Posterior cingulate gyrus (tissue), 11 donors: ENCODE measurements around the gene ATL1.
"Not testable (repeated sequence)": the region's sequence is repeated elsewhere in the genome, so short reads cannot be mapped to it uniquely, and the experiment has no call there.

Experiments
- DNase-seq, 10 donors: peaks; one replicate each; pipeline versions ENCODE4 v3.0.0 to v3.0.0-alpha.2; 2020 to 2021; ENCODE audit warnings: mixed read lengths in 3 of 10
- intact Hi-C: fragments of 100-400 bp; cut with DNase I; formaldehyde crosslinking; loops from one replicate; pipeline ENCODE4 v1.15.1; 2023

The ATL1 gene

DNA sequence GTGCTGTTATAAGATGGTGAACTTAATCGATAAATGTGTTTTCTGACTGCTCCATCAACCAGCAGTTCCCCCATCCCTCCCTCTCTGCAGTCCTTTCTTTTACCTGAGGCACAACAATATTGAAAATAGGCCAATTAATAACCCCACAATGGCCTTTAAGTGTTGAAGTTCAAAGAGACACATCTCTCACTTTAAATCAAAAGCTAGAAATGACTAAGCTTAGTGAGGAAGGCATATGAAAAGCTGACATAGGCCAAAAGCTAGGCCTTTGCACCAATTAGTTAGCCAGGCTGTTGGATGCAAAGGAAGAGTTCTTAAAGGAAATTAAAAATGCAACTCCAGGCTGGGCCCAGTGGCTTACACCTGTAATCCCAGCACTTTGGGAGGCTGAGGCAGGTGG is 64.5 kb downstream of the ATL1 start:
- no peak for DNase-seq
- intact Hi-C loops, result loop anchor here (5.0 kb wide), 1 partner anchor 88 kb away; no protein-coding TSS in a partner anchor

DNA sequence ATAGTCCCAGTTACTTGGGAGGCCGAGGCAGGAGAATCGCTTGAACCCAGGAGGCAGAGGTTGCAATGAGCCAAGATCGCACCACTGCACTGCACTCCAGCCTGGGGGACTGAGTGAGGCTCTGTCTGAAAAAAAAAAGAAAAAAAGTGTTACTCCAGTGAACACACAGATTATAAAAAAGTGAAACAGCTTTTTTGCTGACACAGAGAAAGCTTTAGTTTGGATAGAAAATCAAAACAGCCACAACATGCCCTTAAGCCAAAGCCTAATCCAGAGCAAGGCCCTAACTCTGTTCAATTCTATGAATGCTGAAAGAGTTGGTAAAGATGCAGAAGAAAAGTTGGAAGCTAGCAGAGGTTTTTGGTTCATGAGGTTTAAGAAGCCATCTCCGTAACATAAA is 65.0 kb downstream of the ATL1 start:
- intact Hi-C loops, result loop anchor here (5.0 kb wide), 1 partner anchor 87 kb away; no protein-coding TSS in a partner anchor
- DNase-seq, result not testable (repeated sequence)

DNA sequence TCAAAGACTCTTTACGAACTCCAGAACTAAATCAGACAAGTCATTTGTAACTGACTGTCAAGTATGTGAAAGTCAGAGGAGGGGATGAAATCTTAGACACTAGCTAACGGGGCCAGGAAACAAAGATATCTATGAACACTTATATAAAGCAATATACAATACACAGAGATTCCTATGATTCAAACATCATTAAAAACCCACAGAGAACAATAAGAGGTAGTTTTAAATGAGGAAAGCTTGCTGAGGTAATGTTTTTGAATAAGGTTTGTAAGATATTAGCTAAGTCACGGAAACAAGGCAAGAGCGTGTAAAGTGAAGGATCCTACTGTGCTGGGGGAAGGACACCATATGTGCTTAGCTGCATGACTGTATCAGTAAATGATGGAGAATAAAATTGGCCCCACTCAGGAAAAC is 71.5 kb downstream of the ATL1 start:
- intact Hi-C loops, result no loop called here

DNA sequence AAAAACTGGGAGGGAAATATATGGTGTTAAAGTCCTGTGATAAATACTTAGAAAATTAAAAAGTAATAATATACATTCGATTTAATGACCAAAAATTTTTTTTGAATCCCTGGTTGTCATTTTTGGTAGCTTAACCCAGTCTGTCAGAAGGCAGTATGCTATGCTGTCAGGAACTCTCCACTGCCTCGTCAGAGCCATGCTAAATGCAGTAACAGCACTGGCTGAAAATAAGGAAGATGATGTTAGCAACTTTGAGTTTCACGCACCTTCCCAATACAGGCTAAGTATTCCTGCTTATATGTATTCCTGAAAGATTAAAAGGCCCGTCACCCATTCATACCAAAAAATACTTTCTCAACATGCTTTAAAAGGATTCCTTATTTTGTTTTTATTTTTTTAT is 74.0 kb downstream of the ATL1 start:
- no peak for DNase-seq
- intact Hi-C loops, result no loop called here

More for the DNA sequence above, 71.5 kb downstream of the ATL1 start:
- DNase-seq, result no peak

DNA sequence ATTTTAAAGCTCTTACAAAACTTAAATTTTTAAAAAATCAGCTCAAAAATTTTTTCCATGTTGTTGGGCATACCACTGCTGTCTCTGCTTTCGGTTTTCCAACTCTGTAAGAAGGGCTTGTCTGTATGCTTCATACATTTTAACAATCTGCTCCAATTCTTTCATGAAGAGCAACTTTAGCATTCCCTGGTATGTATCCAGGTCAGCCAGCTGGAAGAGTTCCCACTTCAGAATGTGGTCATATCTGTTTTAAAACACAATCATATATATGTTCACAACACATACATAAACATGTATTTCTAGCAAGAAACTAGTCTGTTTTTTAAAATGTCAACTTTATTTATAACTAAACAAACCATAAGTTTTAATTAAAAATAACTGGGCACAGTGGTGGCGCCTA is 75.2 kb downstream of the ATL1 start:
- DNase-seq, result no peak
- intact Hi-C loops, result no loop called here

DNA sequence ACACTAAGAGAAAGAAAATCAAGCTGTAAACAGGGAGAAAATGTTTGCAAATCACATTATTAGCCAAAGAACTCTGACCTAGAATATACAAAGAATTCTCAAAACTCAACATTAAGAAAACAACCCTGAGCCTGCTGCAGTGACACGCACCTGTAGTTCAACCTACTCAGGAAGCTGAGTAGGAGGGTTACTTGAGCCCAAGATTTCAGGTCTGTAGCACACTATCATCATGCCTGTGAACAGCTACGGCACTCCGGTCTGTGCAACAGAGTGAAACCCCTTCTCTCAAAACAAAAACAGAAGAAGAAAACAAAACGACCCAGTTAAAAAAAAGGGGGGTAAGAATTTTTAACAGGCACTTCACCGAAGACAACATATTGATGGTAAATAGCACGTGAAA is 87.3 kb downstream of the ATL1 start:
- DNase-seq, result no peak
- intact Hi-C loops, result no loop called here

DNA sequence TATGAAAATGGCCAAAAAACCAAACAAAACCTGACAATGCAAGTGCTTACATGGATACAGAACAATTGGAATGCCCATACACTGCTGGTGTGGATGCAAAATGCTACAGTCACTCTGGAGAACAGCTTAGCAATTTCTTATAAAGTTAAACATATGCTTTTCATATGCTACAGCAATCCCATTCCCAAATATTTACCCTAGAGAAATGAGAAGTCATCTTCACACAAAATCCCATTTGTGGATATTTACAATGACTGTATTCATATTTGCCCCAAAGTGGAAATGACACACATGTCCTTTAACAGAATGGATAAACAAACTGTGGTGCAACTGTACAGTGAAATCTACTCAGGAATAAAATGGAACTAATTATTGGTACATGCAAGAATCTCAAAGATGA is 87.8 kb downstream of the ATL1 start:
- intact Hi-C loops, result no loop called here
- DNase-seq, result no peak

DNA sequence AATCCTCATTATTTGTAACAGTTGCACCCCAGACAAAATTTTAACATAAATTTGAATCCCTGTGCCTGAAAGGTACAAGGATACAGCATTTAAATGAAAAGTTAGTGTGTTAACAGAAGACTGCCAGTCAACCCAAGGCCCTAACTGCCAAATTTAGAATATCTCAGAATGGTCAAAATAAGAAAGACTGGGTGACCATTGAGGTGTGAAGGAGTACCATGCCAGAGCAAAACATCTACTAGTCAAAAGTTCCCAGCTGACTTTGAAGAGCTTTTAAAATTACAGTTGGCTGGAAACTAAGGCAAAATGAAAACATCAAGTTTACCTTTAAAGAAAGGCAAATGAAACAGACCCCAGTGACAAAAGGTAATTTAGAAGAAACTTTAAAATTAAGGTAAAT is 89.7 kb downstream of the ATL1 start:
- intact Hi-C loops, result no loop called here
- DNase-seq, result no peak

DNA sequence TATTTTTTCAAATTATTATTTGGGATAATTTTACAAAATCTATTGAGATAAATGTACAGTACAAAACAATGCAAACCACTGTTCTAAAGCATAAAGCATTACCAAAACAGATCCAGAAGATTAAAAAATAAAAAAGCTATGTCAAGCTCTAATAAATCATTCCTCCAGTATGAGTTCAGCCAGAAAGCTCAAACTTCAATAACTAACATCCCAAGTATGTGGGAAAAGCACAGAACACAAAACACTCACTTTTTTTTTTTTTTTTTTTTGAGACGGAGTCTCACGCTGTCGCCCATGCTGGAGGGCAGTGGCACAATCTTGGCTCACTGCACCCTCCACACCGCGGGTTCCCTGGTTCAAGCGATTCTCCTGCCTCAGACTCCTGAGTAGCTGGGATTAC is 96.8 kb downstream of the ATL1 start:
- intact Hi-C loops, result no loop called here
- DNase-seq, result no peak

DNA sequence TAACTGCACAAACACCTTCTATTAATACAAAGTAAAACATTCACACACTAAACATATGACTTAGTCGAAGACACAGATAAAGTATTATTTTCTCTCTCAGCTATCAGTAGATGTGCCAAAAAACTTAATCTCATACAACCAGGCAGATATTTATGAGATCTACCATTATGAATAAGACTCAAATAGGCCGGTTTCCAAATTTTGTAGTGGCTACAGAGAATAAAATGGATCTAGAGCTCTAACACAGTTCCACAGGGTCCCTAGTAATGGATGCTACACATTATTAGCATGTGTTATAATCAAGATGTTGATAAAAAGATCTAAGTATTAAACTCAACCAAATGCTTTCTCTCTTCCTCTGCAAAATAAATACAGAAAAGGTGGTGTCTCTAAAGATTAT is 97.8 kb downstream of the ATL1 start:
- intact Hi-C loops, result no loop called here
- DNase-seq, result no peak

DNA sequence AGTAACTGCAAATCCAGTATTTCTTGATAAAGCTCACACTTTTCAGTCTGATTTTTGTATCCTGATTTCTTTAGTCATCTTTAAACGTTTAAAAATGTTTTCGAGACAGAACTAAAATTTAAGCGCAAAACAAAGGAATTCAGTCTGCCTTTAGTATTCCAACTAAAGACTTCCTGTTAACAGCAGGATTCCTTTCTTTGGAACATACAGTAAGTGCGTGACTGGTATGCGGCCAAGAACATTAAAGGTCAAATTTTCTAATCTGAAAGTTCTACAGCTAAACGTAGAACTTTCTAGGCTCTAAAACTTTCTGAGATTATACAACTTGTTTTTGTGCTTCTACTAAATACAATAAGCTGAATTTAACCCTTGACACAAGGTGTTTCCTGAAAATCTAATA is 98.3 kb downstream of the ATL1 start:
- intact Hi-C loops, result no loop called here
- DNase-seq, result no peak

DNA sequence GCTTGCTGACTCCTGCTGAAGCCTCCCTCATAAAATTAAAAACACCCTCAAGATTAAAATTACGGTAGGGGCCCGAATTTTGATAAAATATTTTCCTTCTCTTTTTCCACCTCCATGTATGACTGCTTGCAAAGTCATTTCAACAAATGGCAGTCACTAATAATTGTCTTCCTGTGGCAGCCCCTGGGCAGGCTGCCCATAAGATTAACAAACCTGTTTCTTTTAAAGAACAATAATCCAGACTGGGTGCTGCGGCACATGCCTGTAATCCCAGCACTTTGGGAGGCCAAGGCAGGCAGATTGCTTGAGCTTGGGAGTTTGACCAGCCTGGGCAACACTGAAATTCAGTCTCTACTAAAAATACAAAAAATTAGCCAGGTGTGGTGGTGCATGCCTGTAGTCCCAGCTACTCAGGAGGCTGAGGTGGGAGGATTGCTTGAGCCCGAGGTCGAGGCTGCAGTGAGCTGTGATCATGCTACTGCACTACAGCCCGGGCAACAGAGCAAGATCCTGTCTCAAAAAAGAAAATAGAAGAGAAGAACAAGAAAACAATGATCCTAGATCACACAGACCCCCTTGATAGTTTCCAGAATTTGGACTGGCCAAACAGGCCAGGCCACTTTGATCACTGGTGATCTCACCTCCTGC is 99.5 kb downstream of the ATL1 start:
- intact Hi-C loops, result no loop called here
- no peak for DNase-seq

DNA sequence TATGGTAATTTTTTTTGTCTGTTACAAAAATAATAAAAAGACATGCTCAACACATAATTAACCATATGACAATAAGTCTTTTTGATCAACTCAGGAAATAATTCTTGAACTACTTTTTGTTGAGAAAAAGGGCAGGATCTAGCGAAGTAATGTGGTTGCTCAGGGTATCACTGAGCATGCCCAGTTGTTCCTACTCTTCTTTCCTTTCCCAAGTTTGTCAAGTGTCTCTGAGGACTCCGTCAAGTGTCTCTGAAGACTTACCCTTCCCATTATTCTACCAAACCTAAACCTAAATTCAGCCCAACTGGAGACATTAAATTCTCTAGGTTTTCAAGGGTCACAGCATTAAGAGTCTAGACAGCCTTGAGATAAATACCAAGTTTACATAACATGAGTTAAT is 104.6 kb downstream of the ATL1 start:
- DNase-seq, intact Hi-C loops: not testable (repeated sequence)

DNA sequence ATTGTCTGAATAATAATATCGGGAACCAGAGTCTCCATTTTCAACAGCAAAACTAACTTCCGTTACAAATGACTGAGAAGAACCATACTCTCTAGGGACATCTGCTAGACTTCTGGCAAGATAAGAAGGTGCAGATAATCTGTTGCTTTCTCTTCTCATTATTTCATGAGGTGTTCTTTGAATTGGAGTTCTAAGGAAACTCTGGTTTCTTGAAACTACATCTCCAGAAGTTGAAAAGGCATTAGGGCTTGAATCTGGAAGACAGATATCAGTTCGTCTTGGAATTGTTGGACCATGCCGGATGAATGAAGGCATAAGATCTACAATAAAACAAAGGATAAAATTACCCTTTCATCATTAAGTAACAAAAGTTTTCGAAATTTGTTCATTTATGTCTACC is 105.4 kb downstream of the ATL1 start:
- not testable (repeated sequence) for DNase-seq
- intact Hi-C loops, result loop anchor here (5.0 kb wide), 1 partner anchor 48 kb away; no protein-coding TSS in a partner anchor

DNA sequence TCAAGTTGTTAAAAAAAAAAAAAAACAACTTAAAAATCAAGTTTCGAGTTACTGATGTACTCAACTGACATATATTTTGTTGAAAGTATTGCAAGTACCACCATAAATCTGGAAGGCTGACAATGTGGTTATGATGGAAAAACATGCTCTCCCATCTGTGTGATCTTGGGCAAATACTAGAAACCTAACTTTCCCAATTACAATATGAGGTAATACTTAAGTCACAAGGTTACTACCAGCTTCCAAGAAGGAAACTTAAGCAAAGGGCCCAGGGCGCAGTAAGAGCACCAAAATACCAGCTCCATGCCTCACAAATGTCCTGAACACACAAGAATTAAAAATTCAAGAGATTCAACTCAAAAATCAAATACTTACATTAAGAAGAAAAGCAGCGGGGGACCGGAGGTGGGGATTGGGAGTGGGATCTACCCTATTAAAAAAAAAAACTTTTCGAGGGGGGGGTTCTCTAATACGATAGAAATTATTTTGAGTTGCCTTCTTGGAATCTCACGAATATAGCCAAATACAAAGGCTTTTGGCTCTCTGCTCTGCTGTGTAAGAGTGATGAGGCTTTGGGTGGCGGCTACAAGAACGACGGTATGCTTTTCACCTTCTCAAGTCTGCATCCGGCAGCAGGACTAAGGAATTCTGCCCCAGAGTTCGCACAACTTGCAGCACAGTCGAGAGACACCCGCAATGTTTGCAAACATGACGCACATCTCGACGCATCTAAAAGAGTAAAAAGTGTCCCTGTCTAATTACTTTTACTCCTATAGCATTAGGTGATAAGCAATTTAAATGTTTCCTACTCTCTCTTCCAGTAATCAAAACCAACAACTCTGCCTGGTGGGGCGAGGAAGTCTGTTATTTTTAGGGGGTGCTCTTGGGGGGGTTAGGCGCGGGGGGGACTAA is 107.1 kb downstream of the ATL1 start:
- DNase-seq, result peak in 3 of 10 donors; percentile 17 to 63 (median 20)
- intact Hi-C loops, result loop anchor here (5.0 kb wide), 1 partner anchor 50 kb away; no protein-coding TSS in a partner anchor

DNA sequence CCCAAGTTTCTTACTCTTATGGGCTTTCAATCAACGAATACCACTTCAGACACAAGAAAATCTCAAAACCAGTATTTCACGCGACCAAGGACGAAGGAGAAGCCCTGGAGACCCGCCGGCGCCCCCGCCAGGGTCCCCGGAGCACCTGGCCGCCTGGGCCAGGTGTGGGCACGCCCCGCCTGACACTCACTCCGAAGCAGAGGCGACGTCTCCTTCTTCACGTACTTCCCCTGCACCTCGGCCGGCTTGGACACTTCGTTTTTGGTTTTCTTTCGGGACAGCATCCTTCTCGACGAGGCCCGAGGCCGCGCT is 107.7 kb downstream of the ATL1 start:
- peak in 1 of 10 donors; percentile 71 for DNase-seq

DNA sequence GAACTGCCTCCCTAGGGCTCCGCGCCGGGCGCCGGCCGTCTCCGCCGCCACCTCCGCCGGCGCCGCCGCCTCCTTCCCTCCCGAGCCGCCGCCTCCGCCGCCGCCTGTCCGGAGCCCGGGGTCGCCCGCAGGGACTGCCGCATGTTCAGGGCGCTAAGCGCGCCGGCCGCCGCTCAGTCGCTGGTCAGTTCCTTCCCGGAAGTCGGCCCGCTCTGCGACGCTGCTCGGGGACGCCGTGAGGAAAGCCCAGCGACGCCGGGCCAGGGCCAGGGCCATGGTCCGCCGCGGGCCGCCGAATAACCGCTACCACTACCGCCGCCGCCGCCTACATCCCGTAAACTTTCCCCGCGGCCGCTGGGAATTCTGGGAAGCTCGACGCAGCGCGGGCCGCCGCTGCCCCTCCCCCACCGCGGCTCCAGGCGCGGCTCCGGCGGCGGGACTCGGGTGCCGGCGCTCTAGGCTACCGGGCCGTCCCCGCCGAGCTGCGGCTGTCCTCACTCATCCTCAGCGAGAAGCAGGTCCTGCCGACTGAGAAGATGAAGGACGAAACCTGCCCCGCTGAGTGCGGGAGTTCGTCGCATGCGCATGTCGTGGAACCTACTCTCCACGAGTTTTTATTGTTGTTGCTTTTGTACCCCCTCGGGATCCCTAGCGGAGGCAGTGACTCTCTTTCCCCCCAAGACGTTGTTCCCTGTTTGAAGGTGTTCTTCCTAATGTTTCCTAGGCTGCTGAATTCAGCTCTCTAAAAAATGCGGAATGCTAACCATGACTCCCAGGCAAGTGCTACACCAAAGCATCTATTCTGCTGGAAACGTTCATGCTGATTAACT is 108.3 kb downstream of the ATL1 start, which contains the start of gene SAV1:
TSS of gene SAV1 (minus strand) at position 311 of the 830 bp plus-strand sequence. CDS start 339 bp downstream, outside the sequence.
- intact Hi-C loops, result loop anchor here (2.0 to 5.0 kb wide), 2 partner anchors 51 to 107 kb away; partner anchors contain the start of gene ATL1
- DNase-seq, result peak; percentile 65 to 96 (median 76)

More for the DNA sequence above, 107.7 kb downstream of the ATL1 start:
- intact Hi-C loops, result loop anchor here (5.0 kb wide), 1 partner anchor 50 kb away; no protein-coding TSS in a partner anchor

DNA sequence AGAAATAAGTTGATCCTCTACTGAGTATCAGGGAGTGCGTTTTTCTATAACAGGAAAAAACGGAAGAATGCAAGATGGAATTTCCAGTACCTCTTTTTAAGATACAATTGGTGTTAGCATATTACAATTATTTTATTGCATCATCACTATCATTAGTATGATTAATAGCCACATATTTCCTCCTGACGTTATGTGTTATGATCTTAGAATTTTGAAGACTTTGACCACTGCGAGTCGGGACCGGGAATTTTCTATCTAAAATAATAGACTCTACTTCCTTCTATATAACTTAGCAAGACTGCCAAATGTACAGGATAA is 108.8 kb downstream of the ATL1 start:
- intact Hi-C loops, result loop anchor here (2.0 to 5.0 kb wide), 2 partner anchors 51 to 108 kb away; partner anchors contain the start of gene ATL1
- no peak for DNase-seq

DNA sequence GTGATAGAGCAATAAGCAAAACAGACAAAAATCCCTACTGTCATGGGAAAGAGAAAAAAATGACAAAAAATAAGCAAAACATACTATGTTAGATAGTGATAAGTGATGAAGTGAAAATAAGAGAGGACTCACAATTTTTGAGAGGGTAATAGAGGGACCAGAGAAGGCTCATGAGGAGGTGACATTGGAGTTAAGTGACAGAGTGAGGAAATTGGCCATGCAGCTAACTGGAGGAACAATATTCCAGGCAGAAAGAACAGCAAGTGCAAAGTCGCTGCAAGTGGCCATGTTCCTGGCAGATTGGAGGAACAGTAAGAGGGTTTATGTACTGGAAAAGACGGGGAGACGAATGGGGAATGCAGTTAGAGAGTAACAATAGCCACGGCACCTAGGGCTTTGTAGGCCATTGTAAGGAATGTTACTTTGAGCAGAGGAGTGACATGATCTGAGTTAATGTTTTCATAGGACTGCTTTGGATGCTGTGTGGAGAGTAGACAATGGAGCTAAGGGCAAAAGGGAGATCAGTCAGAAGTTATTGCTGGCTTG is 109.6 kb downstream of the ATL1 start:
- DNase-seq, result no peak
- intact Hi-C loops, result loop anchor here (2.0 to 5.0 kb wide), 2 partner anchors 52 to 109 kb away; partner anchors contain the start of gene ATL1

DNA sequence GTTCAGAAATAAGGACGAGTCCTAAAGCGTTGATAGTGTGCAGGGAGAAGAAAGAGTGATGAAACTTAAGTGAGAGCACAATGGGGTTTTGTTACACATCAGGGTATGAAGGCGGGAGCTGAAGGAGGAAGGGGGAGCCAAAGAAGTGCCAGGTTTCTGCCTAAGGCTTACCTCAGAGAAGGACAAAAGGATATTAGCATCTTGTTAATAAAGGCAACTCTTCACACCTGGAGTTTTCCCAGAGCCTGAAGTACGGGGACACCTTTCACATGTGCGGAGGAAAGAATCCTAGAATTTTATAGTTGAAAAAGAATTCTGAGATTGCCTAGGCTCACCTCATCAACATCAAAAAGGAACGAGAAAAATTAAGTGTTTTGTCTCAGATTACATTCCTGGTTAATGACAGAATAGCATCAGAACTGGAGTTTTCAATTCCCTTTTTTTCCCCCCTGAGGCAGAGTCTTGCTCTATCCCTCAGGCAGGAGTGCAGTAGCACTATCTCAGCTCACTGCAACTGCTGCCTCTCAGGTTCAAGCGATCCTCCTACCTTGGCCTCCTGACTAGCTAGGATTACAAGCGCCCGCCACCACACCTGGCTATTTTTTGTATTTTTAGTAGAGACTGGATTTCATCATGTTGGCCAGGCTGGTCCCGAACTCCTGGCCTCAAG is 110.4 kb downstream of the ATL1 start:
- intact Hi-C loops, result no loop called here
- no peak for DNase-seq
